HCT116 (cell line): Measurements from ENCODE around the gene ZNF853. TPM values are rescaled to one million over a fixed set of nuclear protein-coding genes. Genes with fewer than 3 reads are reported as not detected.

Experiments used
- ATAC-seq: fragments of 200-7000 bp; cut with Tn5 transposase; 2 replicates; pipeline ENCODE4 v1.9.1; 2020; ENCODE audit warnings: mild to moderate bottlenecking, moderate library complexity
- BruUV-seq: library from RNA; stranded (reverse); fragments of 400-500 nt; replicated peaks from 2 replicates; lab custom pipeline; 2021; lab: Mats Ljungman, UMichigan
- CTCF ChIA-PET: fragments of 300-600 bp; sonication (Branson Sonifier 250); formaldehyde crosslinking; loops from one replicate; lab custom pipeline; 2021; ENCODE audit warnings: antibody characterized with exemption; lab: Charles Lee
- POLR2A ChIA-PET: fragments of 300-600, 350-600 bp; sonication (Branson Sonifier 250); formaldehyde crosslinking; loops from one replicate; lab custom pipeline; 2021; ENCODE audit warnings: antibody characterized with exemption; lab: Charles Lee
- RAD21 ChIA-PET, 2 experiments: fragments of 300-600 bp; sonication (Branson Sonifier 250); formaldehyde crosslinking; loops; one replicate each; lab custom pipeline; 2023; ENCODE audit warnings: low total read pairs in 2 of 2; ENCODE audit not compliant: uncharacterized antibody in 2 of 2, unreplicated experiment in 2 of 2, low non-redundant PET in 1 of 2; lab: Charles Lee
- DNase-seq: peaks from one replicate; pipeline ENCODE4 v3.0.0-alpha.2; 2010; ENCODE audit warnings: low read depth, low spot score
- H2AFZ ChIP-seq: fragments of 200-600 bp; shearing (Covaris generic), sonication (generic); 2 replicates; pipeline ENCODE4 v1.6.1; 2017; ENCODE audit warnings: low read depth, mixed run types, mixed read lengths, antibody characterized with exemption, low read length; ENCODE audit not compliant: poor library complexity, severe bottlenecking
- H3K27ac ChIP-seq: 2 replicates; pipeline ENCODE4 v1.5.1; 2012; ENCODE audit warnings: low read depth, low read length
- H3K27me3 ChIP-seq: fragments of 200-600 bp; sonication (generic); 2 replicates; pipeline ENCODE4 v1.6.1; 2016; ENCODE audit warnings: mixed run types, low read length, mixed read lengths; ENCODE audit not compliant: insufficient read depth
- H3K36me3 ChIP-seq, 2 experiments: fragments of 200-500 bp in 1 of 2; fragments of 200-600 bp in 1 of 2; sonication (Bioruptor generic) in 1 of 2; sonication (generic) in 1 of 2; 2 replicates each; pipeline versions ENCODE4 v1.5.1 to v1.6.1; 2014 to 2016; ENCODE audit warnings: low read length in 2 of 2, inconsistent platforms in 1 of 2, mixed read lengths in 1 of 2, mixed run types in 1 of 2; ENCODE audit not compliant: insufficient read depth in 2 of 2, control insufficient read depth in 1 of 2
- H3K4me1 ChIP-seq, 2 experiments: fragments of 200-600 bp in 1 of 2; sonication (generic) in 1 of 2; 2 replicates each; pipeline versions ENCODE4 v1.5.1 to v1.6.1; 2012 to 2017; ENCODE audit warnings: low read length in 2 of 2, inconsistent platforms in 1 of 2, mild to moderate bottlenecking in 1 of 2, mixed read lengths in 1 of 2, mixed run types in 1 of 2, moderate library complexity in 1 of 2; ENCODE audit not compliant: insufficient read depth in 2 of 2, control insufficient read depth in 1 of 2
- H3K4me2 ChIP-seq: fragments of 200-600 bp; sonication (generic); 2 replicates; pipeline ENCODE4 v1.6.1; 2017; ENCODE audit warnings: mixed run types, low read length, mixed read lengths
- H3K4me3 ChIP-seq, 2 experiments: fragments of 200-600 bp in 1 of 2; sonication (generic) in 1 of 2; replicated peaks in 1 of 2; 2 replicates each; pipeline ENCODE4 v1.5.1; 2011 to 2016; ENCODE audit warnings: low read length in 2 of 2, control low read depth in 1 of 2, low read depth in 1 of 2, mild to moderate bottlenecking in 1 of 2, mixed read lengths in 1 of 2, mixed run types in 1 of 2
- H3K79me2 ChIP-seq: fragments of 200-600 bp; sonication (generic); 2 replicates; pipeline ENCODE4 v1.6.1; 2017; ENCODE audit warnings: mild to moderate bottlenecking, mixed run types, low read length, moderate library complexity, mixed read lengths; ENCODE audit not compliant: insufficient read depth
- H3K9ac ChIP-seq: fragments of 200-600 bp; sonication (generic); 2 replicates; pipeline ENCODE4 v1.6.1; 2016; ENCODE audit warnings: low read length, mixed read lengths
- H3K9me2 ChIP-seq: fragments of 200-600 bp; sonication (generic), shearing (Covaris generic); 2 replicates; pipeline ENCODE4 v1.6.1; 2017; ENCODE audit warnings: mixed run types, mild to moderate bottlenecking, moderate library complexity; ENCODE audit not compliant: insufficient read depth
- H3K9me3 ChIP-seq, 2 experiments: fragments of 200-500 bp in 1 of 2; fragments of 200-600 bp in 1 of 2; sonication (Bioruptor generic) in 1 of 2; sonication (generic) in 1 of 2; 2 replicates each; pipeline ENCODE4 v1.6.1; 2014 to 2017; ENCODE audit warnings: low read length in 2 of 2, mixed read lengths in 2 of 2, inconsistent platforms in 1 of 2, low read depth in 1 of 2, mild to moderate bottlenecking in 1 of 2, mixed run types in 1 of 2, moderate library complexity in 1 of 2; ENCODE audit not compliant: control insufficient read depth in 1 of 2, insufficient read depth in 1 of 2
- H4K20me1 ChIP-seq: fragments of 200-600 bp; sonication (generic), shearing (Covaris generic); 2 replicates; pipeline ENCODE4 v1.6.1; 2017; ENCODE audit warnings: mixed run types, mild to moderate bottlenecking, moderate library complexity; ENCODE audit not compliant: insufficient read depth
- CBX3 ChIP-seq: IDR thresholded peaks from 2 replicates; pipeline ENCODE4 v1.6.1; 2012; ENCODE audit warnings: low read depth
- EGR1 ChIP-seq: IDR thresholded peaks from 2 replicates; pipeline ENCODE4 v1.6.1; 2012; ENCODE audit warnings: low read depth
- ELF1 ChIP-seq: IDR thresholded peaks from 2 replicates; pipeline ENCODE4 v1.6.1; 2012; ENCODE audit warnings: low read depth, borderline replicate concordance
- EZH2 ChIP-seq: fragments of 200-600 bp; sonication (generic); IDR thresholded peaks from 2 replicates; pipeline ENCODE4 v1.6.1; 2017; ENCODE audit warnings: antibody characterized with exemption, mixed run types
- EZH2phosphoT487 ChIP-seq: fragments of 200-600 bp; IDR thresholded peaks from 2 replicates; pipeline ENCODE4 v1.6.1; 2018; ENCODE audit warnings: antibody characterized with exemption, borderline replicate concordance
- FOSL1 ChIP-seq: IDR thresholded peaks from 2 replicates; pipeline ENCODE4 v1.6.1; 2012; ENCODE audit warnings: low read depth
- JUND ChIP-seq: IDR thresholded peaks from 2 replicates; pipeline ENCODE4 v1.6.1; 2012
- POLR2A ChIP-seq: IDR thresholded peaks from 2 replicates; pipeline ENCODE4 v1.7.0; 2011; ENCODE audit warnings: borderline replicate concordance; ENCODE audit not compliant: insufficient read depth, insufficient read length; ENCODE audit errors: extremely low read depth
- POLR2AphosphoS5 ChIP-seq: IDR thresholded peaks from 2 replicates; pipeline ENCODE4 v1.6.1; 2011; ENCODE audit warnings: mild to moderate bottlenecking, low read depth, low read length, moderate library complexity
- RAD21 ChIP-seq: IDR thresholded peaks from 2 replicates; pipeline ENCODE4 v1.6.1; 2012; ENCODE audit warnings: low read depth, mild to moderate bottlenecking
- SIN3A ChIP-seq: IDR thresholded peaks from 2 replicates; pipeline ENCODE4 v1.6.1; 2012; ENCODE audit warnings: low read depth
- SP1 ChIP-seq: IDR thresholded peaks from 2 replicates; pipeline ENCODE4 v1.6.1; 2012; ENCODE audit warnings: low read depth
- SRF ChIP-seq: IDR thresholded peaks from 2 replicates; pipeline ENCODE4 v1.6.1; 2012; ENCODE audit warnings: low read depth
- TCF7L2 ChIP-seq: IDR thresholded peaks from 2 replicates; pipeline ENCODE4 v1.7.0; 2011; ENCODE audit warnings: borderline replicate concordance, inconsistent platforms; ENCODE audit not compliant: insufficient read depth, insufficient read length; ENCODE audit errors: extremely low read depth
- ZFX ChIP-seq: fragments of 450-650 bp; IDR thresholded peaks from 2 replicates; pipeline ENCODE4 v1.6.1; 2017
- ZNF274 ChIP-seq: fragments of 200-500 bp; sonication (Bioruptor generic); IDR thresholded peaks from 2 replicates; pipeline ENCODE4 v1.6.1; 2014; ENCODE audit warnings: mild to moderate bottlenecking, low read depth, low read length, inconsistent platforms
- intact Hi-C: fragments of 100-400 bp; cut with micrococcal nuclease; formaldehyde crosslinking; loops from 2 replicates; pipeline ENCODE4 v1.10.0; 2022
- total RNA-seq: library from RNA; stranded (reverse); gene quantifications from one replicate; pipeline ENCODE4 v1.2.1, GENCODE V29; 2021; ENCODE audit not compliant: unreplicated experiment
- TF ChIP-seq, protein P1 (sequence below): IDR thresholded peaks from 2 replicates; pipeline ENCODE4 v1.6.1; 2012
- TF ChIP-seq, protein P2 (sequence below): IDR thresholded peaks from 2 replicates; pipeline ENCODE4 v1.6.1; 2012
- TF ChIP-seq, protein P3 (sequence below): IDR thresholded peaks from 2 replicates; pipeline ENCODE4 v1.6.1; 2012; ENCODE audit warnings: low read depth
- TF ChIP-seq, protein P4 (sequence below), 3 experiments: fragments of 200-600 bp in 1 of 3; sonication (generic) in 1 of 3; IDR thresholded peaks in 2 of 3; conservative IDR thresholded peaks in 1 of 3; 2 replicates each; pipeline ENCODE4 v1.5.1; 2012 to 2017; ENCODE audit warnings: low read depth in 2 of 3, low read length in 2 of 3, antibody characterized with exemption in 1 of 3, borderline replicate concordance in 1 of 3, control low read depth in 1 of 3, mild to moderate bottlenecking in 1 of 3, mixed read lengths in 1 of 3, mixed run types in 1 of 3, moderate library complexity in 1 of 3; ENCODE audit not compliant: insufficient read depth in 1 of 3

ZNF853 gene
- total RNA-seq, 1 experiment from 2014 or later: 0.05 TPM

DNA sequence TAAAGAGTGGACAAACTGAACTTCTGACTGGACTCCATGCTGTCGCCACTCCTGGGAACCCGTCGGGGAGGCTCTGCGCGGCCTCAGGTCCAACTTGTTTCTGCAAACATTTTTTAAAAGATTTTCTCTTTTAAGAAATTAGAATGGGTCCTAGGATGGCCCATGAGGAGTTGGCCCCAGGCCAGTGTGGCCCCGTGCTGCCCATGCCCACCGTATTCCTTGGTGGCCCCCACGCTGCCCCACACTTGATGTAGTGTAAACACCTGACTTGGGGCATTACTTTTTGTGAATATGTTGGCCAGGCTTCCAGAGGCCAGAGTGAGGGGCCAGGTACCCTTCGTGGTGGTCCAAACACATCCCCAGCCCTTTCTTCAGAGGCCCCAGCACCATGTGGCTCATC, 41.0 kb downstream of the ZNF853 start:
- CTCF ChIA-PET: no interaction called here
- no peak overlapping the region for H2AFZ ChIP-seq
- RAD21 ChIA-PET: no interaction called here
- no peak overlapping the region for H3K4me2 ChIP-seq
- no peaks in the 10 kb centered on the region for H4K20me1 ChIP-seq
- H3K9me3 ChIP-seq: no peaks in the 10 kb centered on the region; a peak in 1 of 4 replicates
- BruUV-seq: no TSS peak
- no peaks in the 10 kb centered on the region for H3K27me3 ChIP-seq
- no peaks in the 10 kb centered on the region for H3K79me2 ChIP-seq
- intact Hi-C loops: no loop called here
- peaks cover 3 to 16% of the 10 kb centered on the region in 2 experiments; a peak in 3 of 4 replicates for H3K36me3 ChIP-seq
- DNase-seq (no peak), ATAC-seq (no peak)
- H3K4me1 ChIP-seq: no peaks in the 10 kb centered on the region
- no peak overlapping the region for H3K27ac ChIP-seq
- TF ChIP-seq ZFX: no peak
- no peak for TF ChIP-seq SP1
- no peak for TF ChIP-seq EGR1
- no peak for TF ChIP-seq SIN3A
- no peak for TF ChIP-seq SRF
- TF ChIP-seq TCF7L2: no peak
- TF ChIP-seq ZNF274: no peak
- TF ChIP-seq POLR2AphosphoS5: no peak
- TF ChIP-seq, protein P1, sequence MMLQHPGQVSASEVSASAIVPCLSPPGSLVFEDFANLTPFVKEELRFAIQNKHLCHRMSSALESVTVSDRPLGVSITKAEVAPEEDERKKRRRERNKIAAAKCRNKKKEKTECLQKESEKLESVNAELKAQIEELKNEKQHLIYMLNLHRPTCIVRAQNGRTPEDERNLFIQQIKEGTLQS: no peak
- TF ChIP-seq RAD21: no peak
- no peak for TF ChIP-seq EZH2
- TF ChIP-seq, protein P2, sequence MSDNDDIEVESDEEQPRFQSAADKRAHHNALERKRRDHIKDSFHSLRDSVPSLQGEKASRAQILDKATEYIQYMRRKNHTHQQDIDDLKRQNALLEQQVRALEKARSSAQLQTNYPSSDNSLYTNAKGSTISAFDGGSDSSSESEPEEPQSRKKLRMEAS: no peak
- no peak for TF ChIP-seq FOSL1
- no peak for TF ChIP-seq POLR2A
- TF ChIP-seq, protein P3, sequence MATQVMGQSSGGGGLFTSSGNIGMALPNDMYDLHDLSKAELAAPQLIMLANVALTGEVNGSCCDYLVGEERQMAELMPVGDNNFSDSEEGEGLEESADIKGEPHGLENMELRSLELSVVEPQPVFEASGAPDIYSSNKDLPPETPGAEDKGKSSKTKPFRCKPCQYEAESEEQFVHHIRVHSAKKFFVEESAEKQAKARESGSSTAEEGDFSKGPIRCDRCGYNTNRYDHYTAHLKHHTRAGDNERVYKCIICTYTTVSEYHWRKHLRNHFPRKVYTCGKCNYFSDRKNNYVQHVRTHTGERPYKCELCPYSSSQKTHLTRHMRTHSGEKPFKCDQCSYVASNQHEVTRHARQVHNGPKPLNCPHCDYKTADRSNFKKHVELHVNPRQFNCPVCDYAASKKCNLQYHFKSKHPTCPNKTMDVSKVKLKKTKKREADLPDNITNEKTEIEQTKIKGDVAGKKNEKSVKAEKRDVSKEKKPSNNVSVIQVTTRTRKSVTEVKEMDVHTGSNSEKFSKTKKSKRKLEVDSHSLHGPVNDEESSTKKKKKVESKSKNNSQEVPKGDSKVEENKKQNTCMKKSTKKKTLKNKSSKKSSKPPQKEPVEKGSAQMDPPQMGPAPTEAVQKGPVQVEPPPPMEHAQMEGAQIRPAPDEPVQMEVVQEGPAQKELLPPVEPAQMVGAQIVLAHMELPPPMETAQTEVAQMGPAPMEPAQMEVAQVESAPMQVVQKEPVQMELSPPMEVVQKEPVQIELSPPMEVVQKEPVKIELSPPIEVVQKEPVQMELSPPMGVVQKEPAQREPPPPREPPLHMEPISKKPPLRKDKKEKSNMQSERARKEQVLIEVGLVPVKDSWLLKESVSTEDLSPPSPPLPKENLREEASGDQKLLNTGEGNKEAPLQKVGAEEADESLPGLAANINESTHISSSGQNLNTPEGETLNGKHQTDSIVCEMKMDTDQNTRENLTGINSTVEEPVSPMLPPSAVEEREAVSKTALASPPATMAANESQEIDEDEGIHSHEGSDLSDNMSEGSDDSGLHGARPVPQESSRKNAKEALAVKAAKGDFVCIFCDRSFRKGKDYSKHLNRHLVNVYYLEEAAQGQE: no peak
- no peak for TF ChIP-seq EZH2phosphoT487
- no peak for TF ChIP-seq CBX3
- TF ChIP-seq, protein P4, sequence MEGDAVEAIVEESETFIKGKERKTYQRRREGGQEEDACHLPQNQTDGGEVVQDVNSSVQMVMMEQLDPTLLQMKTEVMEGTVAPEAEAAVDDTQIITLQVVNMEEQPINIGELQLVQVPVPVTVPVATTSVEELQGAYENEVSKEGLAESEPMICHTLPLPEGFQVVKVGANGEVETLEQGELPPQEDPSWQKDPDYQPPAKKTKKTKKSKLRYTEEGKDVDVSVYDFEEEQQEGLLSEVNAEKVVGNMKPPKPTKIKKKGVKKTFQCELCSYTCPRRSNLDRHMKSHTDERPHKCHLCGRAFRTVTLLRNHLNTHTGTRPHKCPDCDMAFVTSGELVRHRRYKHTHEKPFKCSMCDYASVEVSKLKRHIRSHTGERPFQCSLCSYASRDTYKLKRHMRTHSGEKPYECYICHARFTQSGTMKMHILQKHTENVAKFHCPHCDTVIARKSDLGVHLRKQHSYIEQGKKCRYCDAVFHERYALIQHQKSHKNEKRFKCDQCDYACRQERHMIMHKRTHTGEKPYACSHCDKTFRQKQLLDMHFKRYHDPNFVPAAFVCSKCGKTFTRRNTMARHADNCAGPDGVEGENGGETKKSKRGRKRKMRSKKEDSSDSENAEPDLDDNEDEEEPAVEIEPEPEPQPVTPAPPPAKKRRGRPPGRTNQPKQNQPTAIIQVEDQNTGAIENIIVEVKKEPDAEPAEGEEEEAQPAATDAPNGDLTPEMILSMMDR (IDR thresholded peaks at IDR 0.05 in 2 of 3, conservative IDR thresholded peaks at IDR 0.05 in 1 of 3; ENCODE audit: borderline replicate concordance in 1 of 3, insufficient read depth in 1 of 3, low read depth in 2 of 3, low read length in 2 of 3): no peak
- TF ChIP-seq ELF1: no peak
- TF ChIP-seq JUND: no peak
- H3K4me3 ChIP-seq: no peak overlapping the region
- H3K9me2 ChIP-seq: no peaks in the 10 kb centered on the region
- no peak overlapping the region for H3K9ac ChIP-seq
- POLR2A ChIA-PET: no interaction called here
